ENCODE results near the gene METAP1.
"Not testable (repeated sequence)": the region's sequence is repeated elsewhere in the genome, so short reads cannot be mapped to it uniquely, and the experiment has no call there.

DNA sequence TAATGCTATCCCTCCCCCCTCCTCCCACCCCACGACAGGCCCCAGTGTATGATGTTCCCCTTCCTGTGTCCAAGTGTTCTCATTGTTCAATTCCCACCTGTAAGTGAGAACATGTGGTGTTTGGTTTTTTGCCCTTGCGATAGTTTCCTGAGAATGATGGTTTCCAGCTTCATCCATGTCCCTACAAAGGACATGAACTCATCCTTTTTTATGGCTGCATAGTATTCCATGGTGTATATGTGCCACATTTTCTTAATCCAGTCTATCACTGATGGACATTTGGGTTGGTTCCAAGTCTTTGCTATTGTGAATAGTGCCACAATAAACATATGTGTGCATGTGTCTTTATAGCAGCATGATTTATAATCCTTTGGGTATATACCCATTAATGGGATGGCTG, 70.0 kb downstream of the METAP1 start:
- TF ChIP-seq, protein P1, sequence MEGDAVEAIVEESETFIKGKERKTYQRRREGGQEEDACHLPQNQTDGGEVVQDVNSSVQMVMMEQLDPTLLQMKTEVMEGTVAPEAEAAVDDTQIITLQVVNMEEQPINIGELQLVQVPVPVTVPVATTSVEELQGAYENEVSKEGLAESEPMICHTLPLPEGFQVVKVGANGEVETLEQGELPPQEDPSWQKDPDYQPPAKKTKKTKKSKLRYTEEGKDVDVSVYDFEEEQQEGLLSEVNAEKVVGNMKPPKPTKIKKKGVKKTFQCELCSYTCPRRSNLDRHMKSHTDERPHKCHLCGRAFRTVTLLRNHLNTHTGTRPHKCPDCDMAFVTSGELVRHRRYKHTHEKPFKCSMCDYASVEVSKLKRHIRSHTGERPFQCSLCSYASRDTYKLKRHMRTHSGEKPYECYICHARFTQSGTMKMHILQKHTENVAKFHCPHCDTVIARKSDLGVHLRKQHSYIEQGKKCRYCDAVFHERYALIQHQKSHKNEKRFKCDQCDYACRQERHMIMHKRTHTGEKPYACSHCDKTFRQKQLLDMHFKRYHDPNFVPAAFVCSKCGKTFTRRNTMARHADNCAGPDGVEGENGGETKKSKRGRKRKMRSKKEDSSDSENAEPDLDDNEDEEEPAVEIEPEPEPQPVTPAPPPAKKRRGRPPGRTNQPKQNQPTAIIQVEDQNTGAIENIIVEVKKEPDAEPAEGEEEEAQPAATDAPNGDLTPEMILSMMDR (IDR thresholded peaks at IDR 0.05; ENCODE audit: control extremely low read depth in 1 of 3, insufficient read depth in 1 of 3, low read depth in 1 of 3, low read length in 3 of 3): not testable (repeated sequence)
- TF ChIP-seq, protein P2, sequence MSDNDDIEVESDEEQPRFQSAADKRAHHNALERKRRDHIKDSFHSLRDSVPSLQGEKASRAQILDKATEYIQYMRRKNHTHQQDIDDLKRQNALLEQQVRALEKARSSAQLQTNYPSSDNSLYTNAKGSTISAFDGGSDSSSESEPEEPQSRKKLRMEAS (IDR thresholded peaks at IDR 0.05): not testable (repeated sequence)
- not testable (repeated sequence) for TF ChIP-seq CEBPB (IDR thresholded peaks at IDR 0.05; ENCODE audit: low read depth, low read length); NANOG (IDR thresholded peaks at IDR 0.05; ENCODE audit: insufficient read depth, low read depth, low read length, poor library complexity, severe bottlenecking); CTBP2 (IDR thresholded peaks at IDR 0.05; ENCODE audit: borderline replicate concordance, insufficient read depth, insufficient read length, low read length); POLR2A (IDR thresholded peaks at IDR 0.05; ENCODE audit: control extremely low read depth in 1 of 2, low read depth in 2 of 2, low read length in 2 of 2); CBX5 (IDR thresholded peaks at IDR 0.05; ENCODE audit: low read depth, low read length); SUZ12 (IDR thresholded peaks at IDR 0.05; ENCODE audit: low read length)
- TF ChIP-seq, protein P3, sequence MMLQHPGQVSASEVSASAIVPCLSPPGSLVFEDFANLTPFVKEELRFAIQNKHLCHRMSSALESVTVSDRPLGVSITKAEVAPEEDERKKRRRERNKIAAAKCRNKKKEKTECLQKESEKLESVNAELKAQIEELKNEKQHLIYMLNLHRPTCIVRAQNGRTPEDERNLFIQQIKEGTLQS (IDR thresholded peaks at IDR 0.05; ENCODE audit: insufficient read depth, low read depth, low read length): not testable (repeated sequence)
